ENCODE results near the gene PUM1.

- TF ChIP-seq TAF1 (IDR thresholded peaks at IDR 0.05; ENCODE audit: borderline replicate concordance, low read depth, low read length) = no peak
- TF ChIP-seq POLR2AphosphoS5 (IDR thresholded peaks at IDR 0.05; ENCODE audit: low read depth, low read length) = no peak
Observed at GRCh38 chr1:31069392-31069791, 3.9 kb upstream of the PUM1 start.

All from GM12892 (cell line).